Inflammatory macrophage (primary cell): Measurements from ENCODE around the gene PUS1.
"Not testable (repeated sequence)": the region's sequence is repeated elsewhere in the genome, so short reads cannot be mapped to it uniquely, and the experiment has no call there.

ENCODE experiments used
- DNase-seq, 2 donors: peaks; one replicate each; pipeline ENCODE4 v3.0.0-alpha.2; 2020 to 2022
- total RNA-seq, 18 experiments: gene quantifications; one replicate each; lab custom pipeline; 2026; ENCODE audit warnings: mixed read lengths in 6 of 18, inconsistent platforms in 2 of 18; lab: John Stamatoyannopoulos, UW

PUS1 gene
- 3.6 to 17.9 (median 11.3) reads per million in 18 experiments for total RNA-seq

DNA sequence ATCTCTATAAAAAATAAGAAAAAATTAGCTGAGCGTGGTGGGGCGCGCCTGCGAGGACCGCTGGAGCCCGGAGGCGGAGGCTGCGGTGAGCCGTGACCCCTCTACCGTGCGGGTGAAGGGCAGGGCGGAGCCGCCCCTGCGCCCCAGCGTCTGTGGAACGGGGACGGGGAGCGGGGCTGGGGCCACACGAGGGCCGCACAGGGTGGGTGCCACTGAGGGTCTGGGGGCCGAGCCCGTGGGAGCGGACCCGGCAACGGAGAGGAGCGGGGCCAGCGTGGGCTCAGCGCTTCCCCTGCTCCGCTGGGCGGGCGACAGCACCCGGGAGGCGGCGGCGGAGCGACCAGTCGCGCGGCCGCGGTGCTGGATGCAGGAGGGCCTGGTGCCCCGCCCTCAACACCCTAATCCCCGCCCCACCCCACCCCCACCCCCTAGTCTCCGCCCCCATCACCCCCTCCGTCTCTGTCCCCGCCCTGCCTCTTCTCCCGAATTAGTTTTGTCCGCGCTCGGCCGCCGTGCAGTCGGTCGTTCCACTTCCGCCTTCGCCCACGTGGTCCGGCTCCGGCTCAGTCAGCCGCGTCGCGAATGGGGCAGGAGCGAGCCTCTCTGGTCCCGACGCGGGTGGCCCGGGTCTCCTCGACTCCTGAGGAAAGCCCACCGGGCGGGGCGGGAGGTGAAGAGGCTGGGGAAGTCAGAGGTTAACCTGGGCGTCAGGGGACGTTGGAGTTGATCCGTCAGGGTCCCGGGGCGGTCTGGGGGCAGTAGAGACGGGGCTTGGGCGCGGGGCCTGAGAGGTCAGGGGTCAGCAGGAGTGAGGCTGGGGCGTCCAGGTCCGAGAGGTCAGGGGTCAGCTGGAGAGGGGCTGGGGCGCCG, at the start of gene PUS1:
Gene PUS1 (plus strand): TSS at position 566 of the 870 bp plus-strand sequence. CDS start 447 bp downstream, outside the sequence.
- DNase-seq: peak; percentile 94 to 97

DNA sequence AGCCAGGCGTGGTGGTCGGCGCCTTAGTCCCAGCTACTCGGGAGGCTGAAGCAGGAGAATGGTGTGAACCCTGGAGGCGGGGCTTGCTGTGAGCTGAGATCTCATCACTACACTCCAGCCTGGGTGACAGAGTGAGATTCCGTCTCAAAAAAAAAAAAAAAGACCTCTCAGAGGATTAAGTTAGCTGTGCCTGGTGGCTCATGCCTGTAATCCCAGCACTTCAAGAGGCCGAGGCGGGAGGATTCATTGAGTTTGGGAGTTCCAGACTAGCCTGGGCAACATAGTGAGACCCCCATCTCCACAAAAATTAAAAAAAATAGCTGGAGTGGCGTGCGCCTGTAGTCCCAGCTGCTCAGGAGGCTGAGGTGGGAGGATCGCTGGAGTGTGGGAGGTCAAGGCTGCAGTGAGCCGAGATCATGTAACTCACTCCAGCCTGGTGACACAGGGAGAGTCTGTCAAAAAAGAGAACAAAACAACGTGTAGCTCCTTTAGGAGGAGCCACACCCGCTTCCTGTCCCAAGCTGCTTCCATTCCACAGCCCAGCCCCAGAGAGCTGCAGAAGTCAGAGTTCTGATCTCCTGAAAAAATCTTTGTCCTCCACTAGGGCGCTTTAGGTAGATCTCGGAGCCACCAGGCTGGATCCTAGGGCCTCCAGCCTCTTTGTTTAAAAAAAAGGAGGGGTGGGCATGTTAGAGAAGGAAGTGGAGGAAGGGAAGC, 46.1 kb upstream of the PUS1 start:
- DNase-seq: peak; percentile 81 to 82

DNA sequence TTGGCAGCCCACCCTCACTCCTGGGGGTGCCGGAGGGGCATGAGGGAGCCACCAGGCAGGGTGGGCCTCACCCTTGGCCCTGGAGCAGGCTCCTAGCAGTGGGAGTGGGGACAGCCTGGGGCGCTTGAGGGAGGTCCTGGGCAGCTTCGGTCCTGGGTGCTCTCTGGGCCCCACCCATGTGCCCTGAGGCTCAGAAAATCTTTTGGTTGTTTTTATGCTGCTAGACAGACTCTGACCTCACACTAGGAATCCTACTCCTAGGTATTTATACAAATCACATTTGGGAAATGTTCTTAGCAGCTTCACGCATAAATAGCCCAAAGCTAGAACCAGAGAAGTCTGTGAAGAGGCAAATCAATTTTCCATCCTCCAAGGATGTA, 45.6 kb upstream of the PUS1 start:
- DNase-seq: no peak

DNA sequence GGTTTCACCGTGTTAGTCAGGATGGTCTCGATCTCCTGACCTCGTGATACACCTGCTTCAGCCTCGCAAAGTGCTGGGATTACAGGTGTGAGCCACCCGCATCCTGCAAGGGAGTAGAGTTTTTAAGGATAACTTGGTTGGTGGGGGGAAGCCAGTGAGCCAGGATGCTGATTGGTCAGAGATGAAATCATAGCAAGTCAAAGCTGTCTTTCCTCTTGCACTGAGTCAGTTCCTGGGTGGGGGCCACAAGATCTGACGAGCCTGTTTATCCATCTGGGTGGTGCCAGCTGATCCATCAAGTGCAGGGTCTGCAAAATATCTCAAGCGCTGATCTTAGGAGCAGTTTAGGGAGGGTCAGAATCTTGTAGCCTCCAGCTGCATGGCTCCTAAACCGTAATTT, 44.0 kb upstream of the PUS1 start:
- not testable (repeated sequence) for DNase-seq

DNA sequence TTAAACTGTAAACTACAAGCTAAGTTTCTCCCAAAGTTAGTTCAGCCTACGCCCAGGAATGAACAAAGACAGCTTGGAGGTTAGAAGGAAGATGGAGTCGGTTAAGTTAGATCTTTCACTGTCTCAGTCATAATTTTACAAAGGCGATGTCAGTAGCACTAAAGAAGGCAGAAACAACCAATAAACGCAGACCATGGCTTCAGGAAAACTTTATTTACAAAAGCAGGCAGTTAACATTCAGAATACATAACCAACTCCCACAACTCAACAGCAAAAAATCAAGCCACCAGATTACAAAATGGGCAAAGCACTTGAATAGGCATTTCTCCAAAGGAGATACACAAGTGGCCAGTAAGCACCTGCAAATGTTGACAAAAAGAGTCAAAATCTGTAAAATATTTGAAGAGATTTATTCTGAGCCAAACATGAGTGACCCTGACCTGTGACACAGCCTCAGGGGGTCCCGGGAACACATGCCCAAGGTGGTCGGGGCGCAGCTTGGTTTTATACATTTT, 43.5 kb upstream of the PUS1 start:
- DNase-seq: no peak

DNA sequence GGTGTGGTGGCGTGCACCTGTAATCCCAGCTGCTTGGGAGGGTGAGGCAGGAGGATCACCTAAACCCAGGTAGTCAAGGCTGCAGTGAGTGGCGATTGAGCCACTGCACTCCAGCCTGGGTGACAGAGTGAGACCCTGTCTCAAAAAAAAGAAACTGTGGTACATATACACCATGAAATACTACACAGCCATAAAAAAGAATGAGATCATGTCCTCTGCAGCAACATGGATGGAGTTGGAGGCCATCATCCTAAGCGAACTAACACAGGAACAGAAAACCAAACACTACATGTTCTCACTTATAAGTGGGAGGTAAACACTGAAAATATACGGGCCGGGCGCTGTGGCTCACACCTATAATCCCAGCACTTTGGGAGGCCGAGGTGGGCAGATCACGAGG, 37.4 kb upstream of the PUS1 start:
- not testable (repeated sequence) for DNase-seq

DNA sequence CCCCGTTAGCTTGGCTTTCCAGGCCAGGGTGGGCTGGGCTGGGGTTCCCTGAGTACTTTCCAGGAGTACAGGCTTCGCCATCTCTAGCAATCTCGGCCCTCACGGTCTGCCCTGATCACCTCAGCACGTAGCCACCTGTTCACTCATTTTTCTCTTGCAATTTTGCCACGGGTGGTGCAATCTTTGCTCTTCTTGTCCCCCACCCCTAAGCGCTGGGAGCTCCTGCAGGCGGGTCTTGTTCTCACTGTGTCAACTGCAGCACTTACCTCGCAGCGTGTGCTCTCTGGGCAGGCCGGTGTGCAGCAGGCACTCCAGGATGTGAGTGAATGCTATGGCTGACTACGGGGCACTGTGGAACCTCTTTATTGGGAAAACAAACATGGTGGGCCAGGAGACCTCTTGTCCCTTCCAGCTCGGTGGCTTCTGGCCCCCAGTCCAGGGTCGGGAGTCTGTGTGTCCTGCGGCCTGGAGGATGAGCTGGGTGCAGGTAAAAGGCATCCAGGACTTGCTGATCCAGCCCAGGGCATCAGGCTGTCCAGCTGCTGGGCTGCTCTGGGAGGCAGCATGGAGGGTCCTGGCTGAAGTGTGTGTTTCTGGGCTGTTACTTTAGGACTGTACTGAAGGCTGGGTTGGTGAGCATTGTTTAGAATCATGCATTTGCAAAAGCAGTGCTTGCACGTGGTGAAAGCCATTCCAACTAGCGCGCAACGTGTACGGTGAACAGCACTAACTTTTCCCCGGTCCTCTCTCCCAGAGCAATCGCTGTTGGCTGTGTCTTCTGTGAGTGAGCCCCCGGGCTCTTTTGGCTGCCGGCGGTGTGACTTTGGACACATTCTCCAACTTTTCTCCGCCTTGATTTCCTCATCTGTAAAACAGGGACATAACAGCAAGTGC, 36.1 kb upstream of the PUS1 start:
- DNase-seq: no peak

DNA sequence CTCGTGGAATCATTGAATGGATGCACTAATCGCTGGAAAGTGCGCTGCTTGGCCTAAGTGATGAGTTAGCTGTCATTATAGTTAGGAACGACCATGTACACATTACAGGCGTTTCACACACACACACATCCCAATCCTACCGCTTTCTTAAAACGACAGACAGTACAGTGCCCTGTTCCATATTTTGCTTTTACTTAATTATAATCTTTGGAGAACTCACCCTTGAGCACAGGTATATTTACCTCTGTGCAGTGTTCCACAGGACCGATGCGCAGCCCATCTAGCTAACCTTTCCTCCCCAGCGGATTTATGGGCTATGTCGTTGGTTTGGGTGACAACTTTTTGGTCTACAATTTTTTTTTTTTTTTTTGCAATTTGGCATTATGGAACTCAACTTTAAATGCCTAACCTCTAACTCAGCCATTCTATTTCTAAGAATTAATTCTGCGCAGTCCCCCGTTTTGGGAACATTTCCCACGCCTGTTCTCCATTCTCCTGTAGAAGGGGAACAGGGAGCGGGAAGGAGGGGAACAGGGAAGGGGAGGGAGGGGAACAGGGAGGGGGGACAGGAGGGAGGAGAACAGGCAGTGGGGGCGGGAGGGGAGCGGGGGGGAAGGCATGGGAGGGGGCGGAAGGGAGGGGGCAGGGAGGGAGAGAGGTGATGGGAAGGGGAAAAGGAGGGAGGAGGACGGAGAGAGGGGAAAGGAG, 35.3 kb upstream of the PUS1 start:
- DNase-seq: no peak

DNA sequence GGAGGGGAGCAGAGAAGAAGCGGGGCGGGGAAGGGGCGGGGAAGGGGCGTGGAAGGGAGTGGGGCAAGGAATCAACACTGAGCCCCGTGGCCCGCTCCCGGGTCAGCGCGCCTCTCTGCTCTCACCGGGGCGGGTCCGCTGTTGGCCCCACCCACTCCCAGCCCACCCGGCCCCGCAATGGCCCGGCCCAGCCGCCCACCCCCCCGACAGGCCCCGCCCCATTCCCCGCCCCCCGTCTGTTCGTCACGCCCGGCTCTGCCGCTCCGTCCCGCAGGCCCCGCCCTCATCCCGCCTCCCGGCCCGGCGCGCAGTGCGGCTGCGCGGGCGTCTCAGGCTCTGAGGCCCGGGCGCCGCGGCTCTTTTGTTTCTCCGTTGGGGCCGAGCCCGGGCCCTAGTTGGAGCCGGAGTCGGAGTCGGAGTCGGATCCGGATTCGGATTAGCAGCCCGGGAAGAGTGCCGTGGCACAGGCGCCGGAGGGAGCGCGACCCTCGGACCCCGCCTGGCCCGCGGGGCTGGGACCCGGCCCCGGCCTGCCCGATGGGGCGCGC, 34.7 kb upstream of the PUS1 start, which contains the start of gene ULK1:
Gene ULK1 (plus strand): TSS at position 310 of the 548 bp plus-strand sequence. CDS start 380 bp downstream, outside the sequence.
- peak; percentile 88 to 92 for DNase-seq

DNA sequence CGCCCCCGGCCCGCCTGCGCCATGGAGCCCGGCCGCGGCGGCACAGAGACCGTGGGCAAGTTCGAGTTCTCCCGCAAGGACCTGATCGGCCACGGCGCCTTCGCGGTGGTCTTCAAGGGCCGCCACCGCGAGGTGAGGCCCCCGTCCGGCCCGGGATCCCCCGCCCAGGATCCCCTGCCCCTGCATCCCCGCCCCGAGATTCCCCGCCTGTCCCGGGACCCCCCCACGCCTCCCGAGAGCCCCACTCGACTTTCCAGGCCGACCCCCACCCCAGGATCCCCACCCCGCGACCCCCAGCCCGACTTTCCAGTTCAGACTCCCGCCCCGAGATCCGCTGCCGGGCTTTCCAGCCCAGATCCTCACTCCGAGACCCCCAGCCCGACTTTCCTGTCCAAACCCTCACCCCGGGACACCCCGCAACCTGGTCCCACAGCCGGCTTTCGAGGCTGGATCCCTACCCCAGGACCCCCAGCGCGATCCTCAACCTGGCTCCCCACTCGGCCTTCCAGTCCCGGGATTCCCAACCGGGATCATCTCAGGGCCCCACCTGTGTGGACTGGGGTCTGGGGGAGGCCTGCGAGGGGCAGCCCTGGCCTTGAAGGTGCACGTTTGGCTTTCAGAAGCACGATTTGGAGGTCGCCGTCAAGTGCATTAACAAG, 34.0 kb upstream of the PUS1 start:
- DNase-seq: no peak

DNA sequence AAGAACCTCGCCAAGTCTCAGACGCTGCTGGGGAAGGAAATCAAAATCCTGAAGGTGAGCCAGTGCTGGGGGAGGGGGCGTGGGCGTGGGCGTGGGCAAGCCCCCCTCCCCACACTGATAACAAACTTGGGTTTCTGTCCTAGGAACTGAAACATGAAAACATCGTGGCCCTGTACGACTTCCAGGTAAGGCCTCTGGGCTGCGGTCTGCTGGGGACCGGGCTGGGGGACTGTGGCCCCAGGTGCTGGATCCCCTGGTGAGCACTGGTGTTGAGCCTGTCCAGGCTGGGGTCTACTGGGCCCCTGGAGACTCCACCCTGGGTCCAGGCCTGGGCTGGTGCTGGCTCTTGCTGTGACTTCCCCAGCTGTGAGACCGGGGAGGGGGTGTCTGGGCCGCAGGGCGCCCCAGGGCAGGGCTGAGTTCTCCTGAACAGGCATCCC, 33.4 kb upstream of the PUS1 start:
- no peak for DNase-seq

DNA sequence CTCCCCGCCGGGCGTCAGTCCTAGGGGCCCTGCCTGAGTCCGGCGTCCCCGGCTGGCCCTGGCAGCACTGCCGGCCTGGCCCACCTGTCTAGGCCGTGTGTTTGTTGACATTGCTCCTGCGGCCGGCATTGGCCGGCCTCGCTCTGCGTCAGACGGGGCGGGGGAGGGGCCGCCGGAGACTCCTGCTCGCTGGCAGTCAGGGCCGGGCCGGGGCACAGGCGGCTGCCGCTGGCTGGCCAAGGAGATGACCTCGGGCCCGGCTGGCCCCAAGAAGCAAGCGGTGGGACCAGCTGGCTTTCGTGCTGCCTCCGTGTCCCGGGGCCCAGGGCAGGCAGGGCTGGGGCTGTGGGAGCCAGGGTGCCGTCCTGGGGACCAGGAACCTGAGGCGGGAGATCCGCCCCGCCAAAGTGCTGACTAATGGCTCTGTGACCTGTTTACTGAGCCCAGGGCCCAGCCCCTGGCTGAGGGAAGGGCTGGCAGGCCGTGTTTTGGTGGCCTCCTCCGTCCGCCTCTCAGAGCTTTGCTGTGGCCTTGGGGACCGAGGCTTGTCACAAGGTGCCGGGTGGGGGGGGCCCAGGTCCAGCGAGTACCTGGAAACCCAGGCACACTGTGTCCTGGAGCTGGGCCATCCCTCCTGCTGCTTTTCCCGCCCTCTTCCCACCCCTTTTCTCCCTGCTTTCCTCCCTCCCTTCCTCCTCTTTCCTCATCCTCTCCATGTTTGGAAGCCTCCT, 32.8 kb upstream of the PUS1 start:
- peak; percentile 53 to 73 for DNase-seq

DNA sequence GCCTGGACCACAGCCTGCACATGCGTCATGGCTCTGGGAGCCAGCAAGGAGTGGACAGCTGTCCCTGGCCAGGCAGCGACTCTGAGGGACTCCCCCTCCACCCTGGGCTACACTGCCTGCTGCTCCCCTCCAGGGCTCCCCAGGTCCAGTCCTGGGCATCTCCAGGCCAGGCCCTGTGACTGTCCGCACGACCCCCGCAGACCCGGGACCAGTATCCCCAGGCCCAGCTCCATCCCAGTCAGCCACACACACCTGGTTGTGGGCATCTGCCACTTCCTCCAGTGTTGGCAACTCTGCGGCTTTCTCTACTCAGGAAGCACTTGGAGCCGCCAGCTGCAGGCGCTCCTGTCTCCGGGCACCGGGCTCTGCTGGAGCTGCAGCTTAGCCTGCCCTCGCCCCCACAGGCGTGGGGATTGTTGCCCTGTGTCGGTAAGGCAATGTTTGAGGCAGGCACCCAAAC, 32.2 kb upstream of the PUS1 start:
- no peak for DNase-seq

DNA sequence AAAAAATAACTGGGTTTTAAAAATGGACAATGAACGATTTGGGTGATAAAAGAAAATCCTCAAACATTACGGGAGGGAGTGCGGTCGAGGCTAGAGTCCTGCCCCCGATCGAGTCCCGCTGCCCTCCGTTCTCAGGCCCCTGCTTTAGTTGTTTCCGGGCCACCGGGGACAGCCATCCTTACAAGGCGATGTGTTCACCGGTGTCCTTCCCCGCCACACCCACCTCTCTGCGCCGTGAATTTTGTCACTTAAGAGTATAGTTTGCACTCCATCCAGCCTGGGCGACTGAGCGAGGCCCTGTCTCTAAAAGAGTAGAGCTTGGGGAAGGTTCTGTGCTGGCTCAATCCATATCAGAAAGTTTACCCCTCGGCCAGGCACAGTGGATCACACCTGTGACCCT, 31.8 kb upstream of the PUS1 start:
- no peak for DNase-seq

DNA sequence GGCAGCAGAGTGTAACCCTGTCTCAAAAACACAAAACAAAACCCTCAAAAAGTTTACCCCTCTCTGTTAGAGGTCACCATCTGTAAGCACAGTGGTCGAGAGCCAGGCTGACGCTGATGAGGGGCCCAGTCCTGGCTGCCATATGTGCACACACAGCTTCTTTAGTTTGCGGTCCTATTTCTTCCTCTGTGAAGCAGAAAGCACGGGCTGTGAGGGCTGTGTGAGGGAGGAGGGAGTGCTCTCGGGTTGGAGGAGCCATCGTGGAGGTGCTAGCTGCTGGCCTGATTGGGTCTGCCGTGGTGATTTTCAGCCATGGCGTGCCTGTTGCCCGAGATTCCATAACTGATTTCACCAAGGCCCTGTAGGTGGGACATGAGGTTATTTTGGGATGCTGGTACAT, 31.2 kb upstream of the PUS1 start:
- DNase-seq: no peak

DNA sequence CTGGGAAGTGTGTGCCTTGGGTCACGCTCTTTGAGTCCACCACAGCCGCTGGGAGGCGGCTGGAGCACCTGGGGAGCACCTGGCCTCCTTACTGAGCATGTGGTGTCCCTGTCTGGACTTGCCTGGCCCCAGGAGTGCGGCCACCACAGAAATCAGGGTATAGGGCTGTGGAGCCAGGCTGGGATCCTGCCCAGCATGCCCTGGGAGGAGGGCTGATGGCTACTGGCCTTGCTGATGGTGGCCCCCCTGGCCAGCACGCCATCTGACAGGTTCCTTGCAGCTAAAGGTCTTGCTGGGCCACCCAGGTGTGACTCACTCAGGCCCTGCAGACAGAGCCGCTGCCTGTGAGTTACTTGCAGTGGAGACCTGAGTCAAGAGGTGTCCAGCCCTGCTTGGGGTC, 28.7 kb upstream of the PUS1 start:
- no peak for DNase-seq

DNA sequence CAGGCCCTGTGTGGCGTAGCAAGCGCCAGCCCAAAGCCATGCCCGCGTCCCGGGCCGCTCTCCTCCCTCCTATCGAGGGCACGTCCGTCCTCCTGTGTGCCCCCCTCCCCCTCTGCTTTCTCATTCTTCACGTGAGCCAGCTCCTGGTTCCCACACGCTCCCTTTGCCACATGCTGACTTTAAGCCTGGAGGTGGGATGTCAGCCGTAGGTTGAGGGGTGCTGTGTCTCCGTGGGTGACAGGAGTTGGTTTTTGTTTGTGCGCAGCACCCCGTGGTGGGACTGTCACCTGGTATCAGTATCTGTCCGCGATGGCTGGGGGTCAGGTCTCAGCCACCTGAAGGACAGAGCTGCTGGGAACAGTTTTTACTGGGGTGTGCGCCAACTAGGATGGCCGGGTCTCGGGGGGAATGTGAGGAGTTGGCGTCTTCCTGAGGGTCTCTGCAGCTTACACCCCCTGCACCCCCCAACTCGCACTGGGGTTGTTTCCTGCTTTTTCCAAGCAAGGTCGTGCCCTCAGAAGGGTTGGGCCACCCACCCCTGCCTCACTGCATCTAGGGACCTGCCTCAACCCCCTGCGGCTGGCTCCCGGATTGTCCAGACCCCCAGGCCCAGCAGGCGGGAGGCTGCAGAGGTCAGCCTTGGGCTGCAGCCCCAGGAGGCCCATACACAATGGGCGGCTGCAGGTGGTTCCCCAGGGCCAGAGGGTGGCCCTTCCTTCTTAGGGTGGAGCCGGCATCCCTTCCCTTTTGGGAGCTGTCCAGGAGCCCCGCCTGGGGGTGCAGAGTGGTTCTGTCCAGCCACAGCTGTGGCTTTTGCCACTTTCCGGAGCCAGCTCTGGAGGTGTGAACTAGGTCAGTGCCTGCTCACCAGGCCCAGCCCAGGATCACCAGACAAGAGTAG, 27.4 kb upstream of the PUS1 start:
- no peak for DNase-seq

DNA sequence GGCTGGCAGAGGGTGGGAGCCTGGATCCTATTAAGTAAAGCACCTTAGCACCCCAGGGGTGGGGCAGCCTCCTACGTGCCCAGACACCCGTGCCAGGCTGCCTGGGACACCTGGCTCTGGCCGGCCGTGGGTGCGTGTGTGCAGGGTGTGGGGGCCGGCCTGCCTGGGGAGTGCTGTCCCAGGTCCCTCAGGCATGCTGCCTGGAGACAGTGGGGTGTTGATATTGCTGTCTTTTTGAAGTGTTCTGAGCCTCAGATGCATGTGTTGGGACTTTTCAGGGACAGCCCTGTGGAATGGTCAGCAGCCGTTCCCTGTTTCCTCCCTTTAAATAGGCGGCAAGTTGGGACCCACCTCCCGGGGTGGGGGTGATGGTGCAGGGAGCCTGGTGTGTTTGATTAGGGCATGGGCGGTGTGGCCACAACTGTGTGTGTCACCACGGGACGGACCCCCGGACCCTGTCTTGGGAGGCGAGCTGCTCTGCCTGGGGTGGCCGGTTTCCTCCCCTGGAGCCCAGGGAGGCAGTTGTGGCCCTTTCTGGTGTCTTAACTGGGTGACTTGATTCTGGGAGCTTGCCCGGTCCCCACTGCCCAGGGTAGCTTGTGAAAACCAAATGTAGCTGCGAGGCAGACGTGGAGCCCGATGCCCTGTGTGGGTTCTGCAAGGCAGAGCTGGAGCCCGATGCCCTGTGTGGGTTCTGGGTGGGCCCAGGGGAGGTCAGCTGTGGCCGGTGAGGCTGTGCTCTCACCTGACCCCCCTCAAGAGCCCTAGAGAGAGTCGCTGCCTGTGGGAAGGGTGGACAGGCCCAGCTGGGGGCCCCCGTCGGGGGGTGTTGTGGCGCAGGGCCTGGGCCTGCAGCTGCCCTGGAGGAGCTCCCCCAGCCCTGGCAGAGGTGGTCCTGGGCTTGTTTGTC, 26.5 kb upstream of the PUS1 start:
- no peak for DNase-seq
